Jurkat, Clone E6-1 (cell line): Measurements from ENCODE around the gene IRF2BP1.
A peak's percentile ranks its signal among the peaks of the same experiment; 100 is the strongest.

ENCODE experiments used
- DNase-seq: peaks from one replicate; pipeline ENCODE4 v3.0.0-alpha.2; 2011; ENCODE audit warnings: low read depth, low spot score
- H3K4me3 ChIP-seq: 2 replicates; pipeline ENCODE4 v1.5.1; 2011; ENCODE audit warnings: mild to moderate bottlenecking, low read length, control low read depth, moderate library complexity

IRF2BP1 gene

GRCh38 chr19:45865269-45865948 is 20.5 kb downstream of the IRF2BP1 start:
- H3K4me3 ChIP-seq, result no peak overlapping the region
- no peak for DNase-seq

GRCh38 chr19:45864629-45865082 is 21.3 kb downstream of the IRF2BP1 start:
- peak overlapping the region; percentile 4; the same call in 1 of the 2 replicates for H3K4me3 ChIP-seq
- DNase-seq, result no peak

GRCh38 chr19:45863840-45864628 is 21.9 kb downstream of the IRF2BP1 start, which contains the start of gene FOXA3:
TSS of gene FOXA3 (plus strand) at chr19:45864326. CDS start at chr19:45864457, 131 bp downstream.
- no peak for DNase-seq
- peak within 1 kb of the TSS; percentile 98 for H3K4me3 ChIP-seq

- DNase-seq, result no peak
- H3K4me3 ChIP-seq, result peak overlapping the region; percentile 98
Observed at GRCh38 chr19:45863335-45863839, 22.6 kb downstream of the IRF2BP1 start.

GRCh38 chr19:45862564-45863334 is 23.2 kb downstream of the IRF2BP1 start, which contains the start of gene SYMPK:
TSS of gene SYMPK (minus strand) at chr19:45863147. CDS start at chr19:45854495, 8,652 bp downstream.
- DNase-seq, result peak; percentile 97

GRCh38 chr19:45862271-45862563 is 23.7 kb downstream of the IRF2BP1 start:
- peak overlapping the region; percentile 98 for H3K4me3 ChIP-seq
- no peak for DNase-seq

More at GRCh38 chr19:45862564-45863334, 23.2 kb downstream of the IRF2BP1 start, which contains the start of gene SYMPK:
- peak within 1 kb of the TSS; percentile 98 for H3K4me3 ChIP-seq

GRCh38 chr19:45860359-45861259 is 25.3 kb downstream of the IRF2BP1 start:
- DNase-seq, result no peak
- H3K4me3 ChIP-seq, result no peak overlapping the region

GRCh38 chr19:45854167-45854778 is 31.7 kb downstream of the IRF2BP1 start:
- no peak overlapping the region for H3K4me3 ChIP-seq
- no peak for DNase-seq

GRCh38 chr19:45852983-45853382 is 33.0 kb downstream of the IRF2BP1 start:
- no peak for DNase-seq
- no peak overlapping the region for H3K4me3 ChIP-seq

- no peak for DNase-seq
- no peak overlapping the region for H3K4me3 ChIP-seq
Observed at GRCh38 chr19:45852145-45852750, 33.7 kb downstream of the IRF2BP1 start.

- DNase-seq, result no peak
- H3K4me3 ChIP-seq, result no peak overlapping the region
Observed at GRCh38 chr19:45848922-45849321, 37.0 kb downstream of the IRF2BP1 start.

- DNase-seq, result no peak
- no peak overlapping the region for H3K4me3 ChIP-seq
Observed at GRCh38 chr19:45847663-45848062, 38.3 kb downstream of the IRF2BP1 start.

GRCh38 chr19:45842198-45842597 is 43.7 kb downstream of the IRF2BP1 start:
- no peak overlapping the region for H3K4me3 ChIP-seq
- DNase-seq, result no peak

GRCh38 chr19:45834970-45835369 is 51.0 kb downstream of the IRF2BP1 start:
- no peak overlapping the region for H3K4me3 ChIP-seq
- DNase-seq, result no peak
